H9 (cell line): ENCODE measurements around the gene RRP1B. TPM values are rescaled to one million over a fixed set of nuclear protein-coding genes. Genes with fewer than 3 reads are reported as not detected.

Source experiments
- DNase-seq: peaks from one replicate; pipeline ENCODE4 v3.0.0-alpha.2; 2017
- H2AFZ ChIP-seq: one replicate; pipeline ENCODE4 v1.6.1; 2013; ENCODE audit warnings: mild to moderate bottlenecking, low read length, control low read depth, moderate library complexity
- H2AK5ac ChIP-seq: 2 replicates; pipeline ENCODE4 v1.6.1; 2013; ENCODE audit warnings: low read length, control low read depth, mixed read lengths; ENCODE audit not compliant: insufficient read length
- H2BK120ac ChIP-seq: one replicate; pipeline ENCODE4 v1.6.1; 2013; ENCODE audit warnings: low read depth, mild to moderate bottlenecking, low read length, control low read depth, inconsistent platforms; ENCODE audit not compliant: poor library complexity, severe bottlenecking
- H2BK12ac ChIP-seq: 2 replicates; pipeline ENCODE4 v1.6.1; 2013; ENCODE audit warnings: low read length, control low read depth, mixed read lengths, low read depth; ENCODE audit not compliant: insufficient read length
- H2BK15ac ChIP-seq: 2 replicates; pipeline ENCODE4 v1.6.1; 2013; ENCODE audit warnings: low read depth, low read length, control low read depth
- H2BK20ac ChIP-seq: one replicate; pipeline ENCODE4 v1.6.1; 2013; ENCODE audit warnings: low read depth, mild to moderate bottlenecking, low read length, control low read depth, inconsistent platforms; ENCODE audit not compliant: poor library complexity, severe bottlenecking
- H2BK5ac ChIP-seq: 2 replicates; pipeline ENCODE4 v1.6.1; 2013; ENCODE audit warnings: low read length, control low read depth, mixed read lengths; ENCODE audit not compliant: insufficient read length
- H3K14ac ChIP-seq: 2 replicates; pipeline ENCODE4 v1.6.1; 2013; ENCODE audit warnings: low read length, control low read depth; ENCODE audit not compliant: insufficient read depth
- H3K18ac ChIP-seq: 2 replicates; pipeline ENCODE4 v1.6.1; 2013; ENCODE audit warnings: low read depth, mild to moderate bottlenecking, mixed read lengths, low read length, control low read depth; ENCODE audit not compliant: insufficient read length
- H3K23ac ChIP-seq: 2 replicates; pipeline ENCODE4 v1.6.1; 2013; ENCODE audit warnings: low read length, control low read depth, mixed read lengths, low read depth; ENCODE audit not compliant: insufficient read length
- H3K23me2 ChIP-seq: 2 replicates; pipeline ENCODE4 v1.6.1; 2013; ENCODE audit warnings: low read depth, mild to moderate bottlenecking, mixed read lengths, low read length, control low read depth; ENCODE audit not compliant: insufficient read length, poor library complexity, severe bottlenecking
- H3K27ac ChIP-seq: 2 replicates; pipeline ENCODE4 v1.5.1; 2013; ENCODE audit warnings: low read length, control low read depth, mixed read lengths, low read depth; ENCODE audit not compliant: insufficient read length
- H3K27me3 ChIP-seq: 2 replicates; pipeline ENCODE4 v1.6.1; 2013; ENCODE audit warnings: low read length, control low read depth, inconsistent platforms; ENCODE audit not compliant: insufficient read depth
- H3K4ac ChIP-seq: 2 replicates; pipeline ENCODE4 v1.6.1; 2013; ENCODE audit warnings: low read depth, mild to moderate bottlenecking, control low read depth, inconsistent platforms, low read length, moderate library complexity
- H3K4me1 ChIP-seq: 2 replicates; pipeline ENCODE4 v1.6.1; 2013; ENCODE audit warnings: low read length, control low read depth, inconsistent platforms; ENCODE audit not compliant: insufficient read depth
- H3K4me2 ChIP-seq: 2 replicates; pipeline ENCODE4 v1.6.1; 2013; ENCODE audit warnings: low read length, control low read depth, mixed read lengths; ENCODE audit not compliant: insufficient read length, insufficient read depth
- H3K56ac ChIP-seq: 2 replicates; pipeline ENCODE4 v1.6.1; 2013; ENCODE audit warnings: low read depth, mild to moderate bottlenecking, mixed read lengths, low read length, control low read depth; ENCODE audit not compliant: insufficient read length
- H3K79me1 ChIP-seq: 2 replicates; pipeline ENCODE4 v1.6.1; 2013; ENCODE audit warnings: low read depth, mild to moderate bottlenecking, moderate library complexity, low read length, control low read depth, inconsistent platforms; ENCODE audit not compliant: insufficient read depth, poor library complexity, severe bottlenecking
- H3K79me2 ChIP-seq: 2 replicates; pipeline ENCODE4 v1.6.1; 2013; ENCODE audit warnings: low read length, control low read depth, inconsistent platforms; ENCODE audit not compliant: insufficient read depth
- H3K9ac ChIP-seq: 2 replicates; pipeline ENCODE4 v1.6.1; 2013; ENCODE audit warnings: low read length, control low read depth, mixed read lengths; ENCODE audit not compliant: insufficient read length; ENCODE audit errors: extremely low read depth
- H3K9me3 ChIP-seq: one replicate; pipeline ENCODE4 v1.6.1; 2013; ENCODE audit warnings: low read depth, low read length, inconsistent platforms; ENCODE audit not compliant: control insufficient read depth
- H3T11ph ChIP-seq: one replicate; pipeline ENCODE4 v1.6.1; 2013; ENCODE audit warnings: mild to moderate bottlenecking, low read length, control low read depth, inconsistent platforms
- H4K20me1 ChIP-seq: one replicate; pipeline ENCODE4 v1.6.1; 2013; ENCODE audit not compliant: control insufficient read depth, insufficient read length, insufficient read depth
- H4K5ac ChIP-seq: 2 replicates; pipeline ENCODE4 v1.6.1; 2013; ENCODE audit warnings: low read depth, mild to moderate bottlenecking, mixed read lengths, low read length, control low read depth; ENCODE audit not compliant: insufficient read length
- H4K8ac ChIP-seq: replicated peaks from 2 replicates; pipeline ENCODE4 v1.6.1; 2013; ENCODE audit warnings: low read length, control low read depth, mixed read lengths, low read depth; ENCODE audit not compliant: insufficient read length
- H4K91ac ChIP-seq: 2 replicates; pipeline ENCODE4 v1.6.1; 2013; ENCODE audit warnings: low read depth, mild to moderate bottlenecking, moderate library complexity, mixed read lengths, low read length, control low read depth; ENCODE audit not compliant: insufficient read length
- H3K27ac Mint-ChIP-seq, 3 experiments: 2 replicates in 2 of 3; 3 replicates in 1 of 3; pipeline ENCODE4 v1.8.0; 2020 to 2021; ENCODE audit warnings: mixed read lengths in 3 of 3, mild to moderate bottlenecking in 1 of 3, moderate library complexity in 1 of 3
- H3K27me3 Mint-ChIP-seq: 2 replicates; pipeline ENCODE4 v1.8.0; 2021; ENCODE audit warnings: low read depth, mild to moderate bottlenecking, moderate library complexity, mixed read lengths
- H3K36me3 Mint-ChIP-seq, 3 experiments: 2 replicates in 2 of 3; 3 replicates in 1 of 3; pipeline ENCODE4 v1.8.0; 2020 to 2021; ENCODE audit warnings: low read depth in 3 of 3, mixed read lengths in 3 of 3; ENCODE audit not compliant: insufficient read depth in 1 of 3
- H3K4me1 Mint-ChIP-seq, 2 experiments: 2 replicates each; pipeline ENCODE4 v1.8.0; 2020; ENCODE audit warnings: mixed read lengths in 2 of 2
- H3K4me3 Mint-ChIP-seq, 2 experiments: 2 replicates in 1 of 2; 3 replicates in 1 of 2; pipeline ENCODE4 v1.8.0; 2020 to 2021; ENCODE audit warnings: mild to moderate bottlenecking in 2 of 2, mixed read lengths in 2 of 2, moderate library complexity in 1 of 2
- H3K9me3 Mint-ChIP-seq, 2 experiments: 2 replicates in 1 of 2; 3 replicates in 1 of 2; pipeline ENCODE4 v1.8.0; 2020; ENCODE audit warnings: mild to moderate bottlenecking in 2 of 2, mixed read lengths in 2 of 2, moderate library complexity in 1 of 2
- CTCF ChIP-seq: fragments of 200-600 bp; sonication (generic); conservative IDR thresholded peaks from 3 replicates; pipeline ENCODE4 v1.8.0; 2021; ENCODE audit warnings: antibody characterized with exemption, mild to moderate bottlenecking
- WGBS: extraction: QIAGEN DNeasy Blood & Tissue Kit; methylation state at CpG from one replicate; pipeline ENCODE4 v1.1.7; 2013; ENCODE audit warnings: missing lambda C conversion rate, low lambda C conversion rate, mixed read lengths; ENCODE audit not compliant: insufficient read length; ENCODE audit errors: extremely low coverage; 5-methylcytosine and 5-hydroxymethylcytosine counted together
- total RNA-seq: library from RNA; stranded (reverse); gene quantifications from 2 replicates; pipeline ENCODE4 v1.2.1, GENCODE V29; 2021

The RRP1B gene
- total RNA-seq, 1 experiment from 2014 or later: 96.6 TPM

GRCh38 chr21:43622796-43623195, 36.6 kb upstream of the RRP1B start:
- no peak overlapping the region for H3T11ph ChIP-seq
- H4K5ac ChIP-seq: no peak overlapping the region
- H3K9me3 ChIP-seq: no peaks in the 10 kb centered on the region
- no peaks in the 10 kb centered on the region for H4K20me1 ChIP-seq
- no peak overlapping the region for H4K91ac ChIP-seq
- no peaks in the 10 kb centered on the region for H3K79me2 ChIP-seq
- no peak overlapping the region for H3K4me2 ChIP-seq
- DNase-seq: no peak
- H3K23me2 ChIP-seq: no peaks in the 10 kb centered on the region
- H3K4ac ChIP-seq: no peak overlapping the region
- H2BK15ac ChIP-seq: no peak overlapping the region
- Mint-ChIP-seq H3K9me3 (peaks cover 15 to 16% of the 10 kb centered on the region in 2 experiments), H3K27ac (no peak overlapping the region), H3K4me3 (no peak overlapping the region), H3K27me3 (no peaks in the 10 kb centered on the region), H3K36me3 (peaks cover 6 to 9% (median 9%) of the 10 kb centered on the region in 3 experiments; a peak in 6 of 7 replicates), H3K4me1 (no peaks in the 10 kb centered on the region)
- no peak overlapping the region for H3K18ac ChIP-seq
- no peaks in the 10 kb centered on the region for H3K27me3 ChIP-seq
- H2BK5ac ChIP-seq: no peak overlapping the region
- no peaks in the 10 kb centered on the region for H3K79me1 ChIP-seq
- H3K14ac ChIP-seq: no peak overlapping the region
- H2BK120ac ChIP-seq: no peak overlapping the region
- WGBS: no CpG with 5 or more reads among the region's 2 CpGs
- no peak overlapping the region for H3K56ac ChIP-seq
- no peak overlapping the region for H3K23ac ChIP-seq
- no peak overlapping the region for H3K9ac ChIP-seq
- H2AK5ac ChIP-seq: no peak overlapping the region
- TF ChIP-seq CTCF: no peak
- no peak overlapping the region for H2AFZ ChIP-seq
- H4K8ac ChIP-seq: no peak overlapping the region
- H2BK20ac ChIP-seq: no peak overlapping the region
- H3K4me1 ChIP-seq: no peaks in the 10 kb centered on the region
- no peak overlapping the region for H3K27ac ChIP-seq
- no peak overlapping the region for H2BK12ac ChIP-seq
